GM12892 (cell line): ENCODE results near the gene NACC2.

ENCODE experiments used
- POLR2A ChIP-seq: IDR thresholded peaks from 2 replicates; pipeline ENCODE4 v1.6.1; 2011; ENCODE audit warnings: low read depth, low read length, control low read depth
- POLR2AphosphoS5 ChIP-seq: IDR thresholded peaks from 2 replicates; pipeline ENCODE4 v1.6.1; 2011; ENCODE audit warnings: low read depth, low read length, control low read depth
- TAF1 ChIP-seq: IDR thresholded peaks from 2 replicates; pipeline ENCODE4 v1.6.1; 2011; ENCODE audit warnings: low read depth, mild to moderate bottlenecking, control low read depth, low read length, borderline replicate concordance

GRCh38 chr9:136018257-136019031 is 76.6 kb downstream of the NACC2 start:
- TF ChIP-seq POLR2A (no peak), POLR2AphosphoS5 (no peak), TAF1 (no peak)
